ENCODE results near the gene GALNT2. TPM values are rescaled to one million over a fixed set of nuclear protein-coding genes. Genes with fewer than 3 reads are reported as not detected.

The GALNT2 gene
- total RNA-seq, 1 donor from 2014 or later, result 66.3 TPM

GRCh38 chr1:230199554-230199953 is 132.5 kb downstream of the GALNT2 start:
- Mint-ChIP-seq H3K4me3 (no peak overlapping the region), H3K27me3 (no peaks in the 10 kb centered on the region), H3K9me3 (no peaks in the 10 kb centered on the region), H3K4me1 (ENCODE audit: unreplicated experiment) (peaks cover 23% of the 10 kb centered on the region), H3K27ac (no peak overlapping the region), H3K36me3 (peaks cover under 1% of the 10 kb centered on the region)
- no peak for TF ChIP-seq CTCF (conservative IDR thresholded peaks at IDR 0.05)
- no peak for DNase-seq (ENCODE audit: extremely low spot score, unreplicated experiment)

GRCh38 chr1:230200276-230200675 is 133.2 kb downstream of the GALNT2 start:
- H3K27ac Mint-ChIP-seq, result no peak overlapping the region
- no peaks in the 10 kb centered on the region for H3K9me3 Mint-ChIP-seq
- no peak for DNase-seq (ENCODE audit: extremely low spot score, unreplicated experiment)
- no peak for TF ChIP-seq CTCF (conservative IDR thresholded peaks at IDR 0.05)
- no peak overlapping the region for H3K4me3 Mint-ChIP-seq
- peaks cover 21% of the 10 kb centered on the region for H3K4me1 Mint-ChIP-seq (ENCODE audit: unreplicated experiment)
- H3K36me3 Mint-ChIP-seq, result peaks cover 4% of the 10 kb centered on the region
- no peaks in the 10 kb centered on the region for H3K27me3 Mint-ChIP-seq

GRCh38 chr1:230201445-230201844 is 134.4 kb downstream of the GALNT2 start:
- no peak for TF ChIP-seq CTCF (conservative IDR thresholded peaks at IDR 0.05)
- Mint-ChIP-seq H3K27me3 (no peaks in the 10 kb centered on the region), H3K4me3 (no peak overlapping the region), H3K9me3 (no peaks in the 10 kb centered on the region), H3K36me3 (peaks cover 4% of the 10 kb centered on the region), H3K4me1 (ENCODE audit: unreplicated experiment) (peaks cover 30% of the 10 kb centered on the region), H3K27ac (no peak overlapping the region)
- no peak for DNase-seq (ENCODE audit: extremely low spot score, unreplicated experiment)

- no peak for TF ChIP-seq CTCF (conservative IDR thresholded peaks at IDR 0.05)
- peaks cover 4% of the 10 kb centered on the region for H3K36me3 Mint-ChIP-seq
- peaks cover 32% of the 10 kb centered on the region for H3K4me1 Mint-ChIP-seq (ENCODE audit: unreplicated experiment)
- no peaks in the 10 kb centered on the region for H3K27me3 Mint-ChIP-seq
- no peak overlapping the region for H3K4me3 Mint-ChIP-seq
- peak overlapping the region; percentile 45 for H3K27ac Mint-ChIP-seq
- no peaks in the 10 kb centered on the region for H3K9me3 Mint-ChIP-seq
- no peak for DNase-seq (ENCODE audit: extremely low spot score, unreplicated experiment)
Measured at GRCh38 chr1:230204842-230205241, 137.8 kb downstream of the GALNT2 start.

- TF ChIP-seq CTCF (conservative IDR thresholded peaks at IDR 0.05), result no peak
- H3K27me3 Mint-ChIP-seq, result no peaks in the 10 kb centered on the region
- H3K9me3 Mint-ChIP-seq, result no peaks in the 10 kb centered on the region
- no peak overlapping the region for H3K4me3 Mint-ChIP-seq
- H3K36me3 Mint-ChIP-seq, result peaks cover 4% of the 10 kb centered on the region
- DNase-seq (ENCODE audit: extremely low spot score, unreplicated experiment), result no peak
- H3K4me1 Mint-ChIP-seq (ENCODE audit: unreplicated experiment), result peaks cover 41% of the 10 kb centered on the region
- no peak overlapping the region for H3K27ac Mint-ChIP-seq
Measured at GRCh38 chr1:230205719-230206198, 138.7 kb downstream of the GALNT2 start.

- TF ChIP-seq CTCF (conservative IDR thresholded peaks at IDR 0.05), result no peak
- peaks cover 4% of the 10 kb centered on the region for H3K36me3 Mint-ChIP-seq
- H3K27me3 Mint-ChIP-seq, result no peaks in the 10 kb centered on the region
- no peak overlapping the region for H3K27ac Mint-ChIP-seq
- no peaks in the 10 kb centered on the region for H3K9me3 Mint-ChIP-seq
- H3K4me3 Mint-ChIP-seq, result no peak overlapping the region
- H3K4me1 Mint-ChIP-seq (ENCODE audit: unreplicated experiment), result peaks cover 42% of the 10 kb centered on the region
- no peak for DNase-seq (ENCODE audit: extremely low spot score, unreplicated experiment)
Measured at GRCh38 chr1:230206207-230206606, 139.2 kb downstream of the GALNT2 start.

All from type B pancreatic cell (in vitro differentiated cells).